SK-N-SH (cell line): Measurements from ENCODE around the gene TCF7L2. TPM values are rescaled to one million over a fixed set of nuclear protein-coding genes. Genes with fewer than 3 reads are reported as not detected.
A peak's percentile ranks its signal among the peaks of the same experiment; 100 is the strongest.

Experiments
- CTCF ChIA-PET: fragments of 300-600, 350-600 bp; formaldehyde crosslinking; extraction: SDS; loops from one replicate; lab custom pipeline; 2021; lab: Yijun Ruan, JAX
- POLR2A ChIA-PET: fragments of 350-600 bp; sonication (Branson Sonifier 250); formaldehyde crosslinking; extraction: SDS; loops from one replicate; lab custom pipeline; 2020; ENCODE audit warnings: antibody characterized with exemption, inconsistent platforms; lab: Yijun Ruan, JAX
- DNase-seq: peaks from one replicate; pipeline ENCODE4 v3.0.0; 2012
- H2AFZ ChIP-seq: fragments of 200-600 bp; sonication (generic); 2 replicates; pipeline ENCODE4 v1.8.1; 2016; ENCODE audit warnings: antibody characterized with exemption, mild to moderate bottlenecking, low read depth
- H3F3A ChIP-seq: fragments of 200-600 bp; sonication (generic); replicated peaks from 2 replicates; pipeline ENCODE3; 2016; ENCODE audit warnings: antibody characterized with exemption, mild to moderate bottlenecking; ENCODE audit not compliant: insufficient read depth
- H3K27ac ChIP-seq, 2 experiments: fragments of 200-500 bp in 1 of 2; fragments of 200-600 bp in 1 of 2; sonication (Bioruptor generic) in 1 of 2; sonication (generic), shearing (Covaris generic) in 1 of 2; 2 replicates each; pipeline versions ENCODE4 v1.5.1 to v1.6.1; 2014 to 2016; ENCODE audit warnings: low read depth in 2 of 2, inconsistent platforms in 1 of 2, low read length in 1 of 2, mild to moderate bottlenecking in 1 of 2, mixed read lengths in 1 of 2
- H3K27me3 ChIP-seq: fragments of 200-600 bp; sonication (generic), shearing (Covaris generic); 2 replicates; pipeline ENCODE4 v1.6.1; 2016; ENCODE audit warnings: mixed run types; ENCODE audit not compliant: insufficient read depth
- H3K36me3 ChIP-seq, 2 experiments: fragments of 200-500 bp in 1 of 2; fragments of 200-600 bp in 1 of 2; sonication (Bioruptor generic) in 1 of 2; sonication (generic) in 1 of 2; replicated peaks in 1 of 2; 2 replicates each; pipeline versions ENCODE3 to v1.5.1; 2014 to 2016; ENCODE audit warnings: low read length in 1 of 2, mild to moderate bottlenecking in 1 of 2; ENCODE audit not compliant: insufficient read depth in 2 of 2, control insufficient read depth in 1 of 2
- H3K4me1 ChIP-seq, 2 experiments: fragments of 200-500 bp in 1 of 2; fragments of 200-600 bp in 1 of 2; sonication (Bioruptor generic) in 1 of 2; sonication (generic), shearing (Covaris generic) in 1 of 2; 2 replicates each; pipeline versions ENCODE4 v1.5.1 to v1.6.1; 2014 to 2016; ENCODE audit warnings: low read depth in 1 of 2, low read length in 1 of 2, mixed run types in 1 of 2; ENCODE audit not compliant: insufficient read depth in 2 of 2, control insufficient read depth in 1 of 2
- H3K4me2 ChIP-seq: fragments of 200-600 bp; sonication (generic), shearing (Covaris generic); 2 replicates; pipeline ENCODE4 v1.6.1; 2017; ENCODE audit warnings: mixed run types
- H3K4me3 ChIP-seq, 2 experiments: fragments of 200-500 bp in 1 of 2; fragments of 200-600 bp in 1 of 2; sonication (Bioruptor generic) in 1 of 2; sonication (generic), shearing (Covaris generic) in 1 of 2; 2 replicates each; pipeline versions ENCODE4 v1.5.1 to v1.8.1; 2014 to 2016; ENCODE audit warnings: low read depth in 2 of 2, inconsistent platforms in 1 of 2, low read length in 1 of 2, mild to moderate bottlenecking in 1 of 2, mixed read lengths in 1 of 2, moderate library complexity in 1 of 2
- H3K79me2 ChIP-seq: fragments of 200-600 bp; sonication (generic); 2 replicates; pipeline ENCODE4 v1.8.1; 2017; ENCODE audit warnings: mild to moderate bottlenecking; ENCODE audit not compliant: insufficient read depth
- H3K9ac ChIP-seq: fragments of 200-600 bp; sonication (generic); 2 replicates; pipeline ENCODE4 v1.6.1; 2017; ENCODE audit warnings: mixed run types
- H3K9me2 ChIP-seq: fragments of 200-600 bp; sonication (generic); 2 replicates; pipeline ENCODE4 v1.6.1; 2017; ENCODE audit warnings: mixed run types
- H3K9me3 ChIP-seq: fragments of 200-600 bp; sonication (generic); 2 replicates; pipeline ENCODE4 v1.6.1; 2017; ENCODE audit warnings: mixed run types, mild to moderate bottlenecking, moderate library complexity
- H4K20me1 ChIP-seq: fragments of 200-600 bp; sonication (generic); 2 replicates; pipeline ENCODE4 v1.6.1; 2017; ENCODE audit warnings: mild to moderate bottlenecking, mixed run types; ENCODE audit not compliant: insufficient read depth
- ELF1 ChIP-seq: IDR thresholded peaks from 2 replicates; pipeline ENCODE4 v1.4.0; 2012
- GATA2 ChIP-seq: sonication (generic); formaldehyde crosslinking; IDR thresholded peaks from 2 replicates; pipeline ENCODE4 v1.5.0; 2020; ENCODE audit warnings: mild to moderate bottlenecking, missing genetic modification reagents
- JUND ChIP-seq: IDR thresholded peaks from 2 replicates; pipeline ENCODE4 v1.4.0; 2012
- MAX ChIP-seq: IDR thresholded peaks from 2 replicates; pipeline ENCODE4 v1.4.0; 2012; ENCODE audit warnings: low read depth
- PBX3 ChIP-seq: IDR thresholded peaks from 2 replicates; pipeline ENCODE4; 2012
- RAD21 ChIP-seq: IDR thresholded peaks from 2 replicates; pipeline ENCODE4 v1.6.1; 2012; ENCODE audit warnings: mild to moderate bottlenecking, low read length
- RCOR1 ChIP-seq: fragments of 150-350 bp; IDR thresholded peaks from 2 replicates; pipeline ENCODE4 v1.6.1; 2017; ENCODE audit warnings: antibody characterized with exemption, low read length
- SIN3A ChIP-seq: IDR thresholded peaks from 2 replicates; pipeline ENCODE4 v1.6.1; 2012; ENCODE audit warnings: low read depth, mild to moderate bottlenecking, low read length, moderate library complexity, borderline replicate concordance
- TCF12 ChIP-seq: IDR thresholded peaks from 2 replicates; pipeline ENCODE4 v1.4.0; 2012
- TEAD4 ChIP-seq: IDR thresholded peaks from 2 replicates; pipeline ENCODE4 v1.4.0; 2012; ENCODE audit warnings: mild to moderate bottlenecking, borderline replicate concordance; ENCODE audit not compliant: insufficient read depth
- WGBS: methylation state at CpG from one replicate; pipeline ENCODE4 v1.1.6; 2017; ENCODE audit warnings: low lambda C conversion rate; 5-methylcytosine and 5-hydroxymethylcytosine counted together
- polyA plus RNA-seq, 3 experiments: library from polyadenylated mRNA; depleted of rRNA; stranded (reverse); fragments of >200 nt; gene quantifications; 2 replicates each; pipeline ENCODE4 v1.2.3, GENCODE V29; 2012

The TCF7L2 gene
- polyA plus RNA-seq, 1 of the 3 experiments (the other 2 are of a cell fraction): 10.2 TPM

- Histone ChIP-seq H2AFZ (no peak overlapping the region), H3K27ac (no peak overlapping the region), H3K27me3 (no peaks in the 10 kb centered on the region), H3K9me3 (no peaks in the 10 kb centered on the region), H3K36me3 (no peaks in the 10 kb centered on the region), H3K4me3 (no peak overlapping the region), H4K20me1 (peaks cover 18% of the 10 kb centered on the region), H3K4me1 (peaks cover 22 to 33% of the 10 kb centered on the region in 2 experiments; a peak in 3 of 4 replicates), H3K4me2 (no peak overlapping the region), H3F3A (peaks cover 16% of the 10 kb centered on the region), H3K79me2 (peaks cover 59% of the 10 kb centered on the region), H3K9ac (no peak overlapping the region), H3K9me2 (no peaks in the 10 kb centered on the region)
- ChIA-PET POLR2A (no interaction called here), CTCF (no interaction called here)
- no peak for DNase-seq
- WGBS: 98% methylated on average over 9 of the region's 9 CpGs
- TF ChIP-seq JUND: no peak
- TF ChIP-seq, all 33 proteins: peak for 0
Measured at GRCh38 chr10:112983444-112984056, 33.5 kb downstream of the TCF7L2 start.

- Histone ChIP-seq H3K9me3 (no peaks in the 10 kb centered on the region), H3K4me1 (peaks cover 22 to 33% of the 10 kb centered on the region in 2 experiments; a peak in 3 of 4 replicates), H3K27ac (peak overlapping the region in 1 of 2 experiments; percentile 78; a peak in 1 of 4 replicates), H3K9me2 (no peaks in the 10 kb centered on the region), H3K4me3 (no peak overlapping the region), H3K79me2 (peaks cover 62% of the 10 kb centered on the region), H3K9ac (no peak overlapping the region), H3F3A (peaks cover 16% of the 10 kb centered on the region), H2AFZ (no peak overlapping the region), H3K4me2 (peak overlapping the region; percentile 57; the same call in 1 of the 2 replicates)
- DNase-seq: no peak
- POLR2A ChIA-PET: no interaction called here
- 92% methylated on average over 8 of the region's 8 CpGs for WGBS
- TF ChIP-seq GATA2 (no peak), ELF1 (no peak), RAD21 (no peak), TEAD4 (no peak), SIN3A (no peak), RCOR1 (no peak), PBX3 (no peak)
- TF ChIP-seq, all 33 proteins: peak for 0
- peaks cover 22% of the 10 kb centered on the region for H4K20me1 ChIP-seq
- H3K36me3 ChIP-seq: no peaks in the 10 kb centered on the region
- H3K27me3 ChIP-seq: no peaks in the 10 kb centered on the region
- CTCF ChIA-PET: no interaction called here
Measured at GRCh38 chr10:112984756-112985155, 34.7 kb downstream of the TCF7L2 start.

- Histone ChIP-seq H3K4me2 (peak overlapping the region; percentile 57), H3K4me1 (peaks cover 22 to 33% of the 10 kb centered on the region in 2 experiments; a peak in 3 of 4 replicates), H3F3A (peaks cover 16% of the 10 kb centered on the region), H3K27ac (peak overlapping the region; percentile 12 to 78; a peak in 3 of 4 replicates), H3K9me3 (no peaks in the 10 kb centered on the region), H3K27me3 (no peaks in the 10 kb centered on the region), H3K36me3 (no peaks in the 10 kb centered on the region), H3K9ac (no peak overlapping the region; the same call in 1 of the 2 replicates), H3K9me2 (no peaks in the 10 kb centered on the region), H3K79me2 (peaks cover 59% of the 10 kb centered on the region), H4K20me1 (peaks cover 25% of the 10 kb centered on the region), H3K4me3 (peak overlapping the region in 1 of 2 experiments; percentile 22; a peak in 2 of 4 replicates), H2AFZ (no peak overlapping the region)
- ChIA-PET POLR2A (no interaction called here), CTCF (interaction anchor here (0.6 to 1.7 kb wide), 5 partner anchors 8 to 52 kb away, joined by 3 to 8 read pairs (median 3); no protein-coding TSS in a partner anchor)
- WGBS: 85% methylated on average over 7 of the region's 7 CpGs
- DNase-seq: no peak
- TF ChIP-seq TCF12 (peak; percentile 67; the same call in 1 of the 2 replicates), PBX3 (peak; percentile 51), TEAD4 (no peak), SIN3A (0 out of 2 replicates have a peak, but pooled peaks have one; percentile 11), MAX (no peak)
Measured at GRCh38 chr10:112985690-112986543, 35.9 kb downstream of the TCF7L2 start.
